Upper lobe of left lung (tissue), 6 donors: Measurements from ENCODE around the gene PARK7. TPM values are rescaled to one million over a fixed set of nuclear protein-coding genes. Genes with fewer than 3 reads are reported as not detected.
A peak's percentile ranks its signal among the peaks of the same experiment; 100 is the strongest.

Source experiments
- ATAC-seq, 2 donors: fragments of 200-7000 bp; cut with Tn5 transposase; one replicate each; pipeline ENCODE4 v1.9.1; 2022; ENCODE audit warnings: mild to moderate bottlenecking in 2 of 2, moderate library complexity in 2 of 2; ENCODE audit not compliant: low FRiP score in 2 of 2
- DNase-seq, 2 donors: peaks; one replicate each; pipeline ENCODE4 v3.0.0-alpha.2; 2019 to 2020
- H3K27ac ChIP-seq, 4 donors: fragments of 200-600 bp; sonication (generic); one replicate each; pipeline ENCODE4 v1.5.1; 2016 to 2019
- H3K27me3 ChIP-seq, 4 donors: fragments of 200-600 bp; sonication (generic); one replicate each; pipeline ENCODE4 v1.5.1; 2017 to 2019
- H3K36me3 ChIP-seq, 4 donors: fragments of 200-600 bp; sonication (generic); one replicate each; pipeline ENCODE4 v1.5.1; 2016 to 2019
- H3K4me1 ChIP-seq, 4 donors: fragments of 200-600 bp; sonication (generic); one replicate each; pipeline ENCODE4 v1.5.1; 2018 to 2019
- H3K4me3 ChIP-seq, 4 donors: fragments of 200-600 bp; sonication (generic); one replicate each; pipeline ENCODE4 v1.5.1; 2017 to 2019; ENCODE audit warnings: mild to moderate bottlenecking in 2 of 4, moderate library complexity in 1 of 4
- H3K9me3 ChIP-seq, 4 donors: fragments of 200-600 bp; sonication (generic); one replicate each; pipeline ENCODE4 v1.5.1; 2018 to 2019
- EP300 ChIP-seq, 4 donors: sonication (generic); formaldehyde crosslinking; IDR thresholded peaks; one replicate each; pipeline ENCODE4 v1.5.1; 2017; ENCODE audit warnings: antibody characterized with exemption in 4 of 4, control low read depth in 2 of 4
- POLR2A ChIP-seq, 4 donors: fragments of 450-650 bp; IDR thresholded peaks; one replicate each; pipeline ENCODE4 v1.5.1; 2016 to 2017; ENCODE audit warnings: antibody characterized with exemption in 4 of 4, mild to moderate bottlenecking in 2 of 4
- POLR2AphosphoS5 ChIP-seq, 2 donors: sonication (generic); formaldehyde crosslinking; IDR thresholded peaks; one replicate each; pipeline ENCODE4 v1.5.1; 2017; ENCODE audit warnings: antibody characterized with exemption in 2 of 2
- WGBS, 2 donors: methylation state at CpG; one replicate each; pipeline ENCODE4 v1.1.5; 2017 to 2018; 5-methylcytosine and 5-hydroxymethylcytosine counted together
- total RNA-seq, 6 donors: library from RNA; depleted of rRNA in 4 of 6; stranded (reverse); fragments of >200 nt in 4 of 6; gene quantifications; one replicate each; pipeline versions ENCODE4 v1.1.0 to v1.2.1, GENCODE V29; 2016 to 2021
- TF ChIP-seq, protein P1 (sequence below), 6 experiments: fragments of 450-650 bp in 4 of 6; fragments of 200-600 bp in 2 of 6; sonication (generic) in 2 of 6; IDR thresholded peaks; one replicate each; pipeline ENCODE4 v1.5.1; 2016 to 2019; ENCODE audit warnings: antibody characterized with exemption in 6 of 6
- donor health status: DM: no; HTN: no; CAD: no; lungs with moderate emphysema.
- donor health status: DM: no; HTN: yes; CAD: no; lungs with severe emphysema.

Gene PARK7
- total RNA-seq, 6 donors from 2014 or later, result 52.4 to 217 (median 130) TPM

DNA sequence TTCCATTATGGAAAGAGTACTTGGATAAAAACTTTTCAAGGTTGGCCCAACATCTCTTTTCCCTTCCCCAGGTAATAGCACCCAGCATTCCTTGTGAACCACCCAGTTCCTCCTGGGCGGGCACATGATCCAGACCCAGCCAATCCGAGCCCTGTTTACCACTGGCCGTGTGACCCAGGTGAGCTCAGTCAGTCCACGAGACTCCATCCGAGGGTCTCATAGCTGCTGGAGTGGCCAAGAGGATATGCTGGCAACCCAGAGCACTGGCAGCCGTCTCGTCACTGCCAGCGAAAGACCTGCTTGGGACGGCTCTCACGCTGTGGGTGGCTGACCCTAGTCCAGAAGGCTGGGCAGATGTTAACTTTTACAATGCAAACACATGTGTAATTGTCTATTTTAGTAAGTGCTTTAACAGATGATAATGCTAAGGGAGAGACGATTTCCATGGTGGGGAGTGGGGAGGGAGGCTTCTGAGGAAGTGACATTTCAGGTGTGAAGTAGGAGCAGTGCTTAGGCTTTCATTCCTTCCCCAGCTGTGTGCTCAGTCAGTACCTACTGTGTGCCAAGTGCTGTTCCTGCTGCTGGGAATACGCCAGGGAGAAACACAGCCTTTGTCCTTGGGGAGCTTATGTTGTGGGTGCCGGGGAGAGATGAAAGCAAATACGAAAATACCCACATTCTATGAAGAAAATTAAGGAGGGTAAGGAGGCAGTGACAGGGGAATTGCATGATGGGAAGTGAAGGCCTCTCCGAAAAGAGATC, 24.5 kb downstream of the PARK7 start:
- TF ChIP-seq POLR2A (IDR thresholded peaks at IDR 0.05) (no peak), POLR2AphosphoS5 (IDR thresholded peaks at IDR 0.05) (no peak), EP300 (IDR thresholded peaks at IDR 0.05) (no peak)
- TF ChIP-seq, protein P1, sequence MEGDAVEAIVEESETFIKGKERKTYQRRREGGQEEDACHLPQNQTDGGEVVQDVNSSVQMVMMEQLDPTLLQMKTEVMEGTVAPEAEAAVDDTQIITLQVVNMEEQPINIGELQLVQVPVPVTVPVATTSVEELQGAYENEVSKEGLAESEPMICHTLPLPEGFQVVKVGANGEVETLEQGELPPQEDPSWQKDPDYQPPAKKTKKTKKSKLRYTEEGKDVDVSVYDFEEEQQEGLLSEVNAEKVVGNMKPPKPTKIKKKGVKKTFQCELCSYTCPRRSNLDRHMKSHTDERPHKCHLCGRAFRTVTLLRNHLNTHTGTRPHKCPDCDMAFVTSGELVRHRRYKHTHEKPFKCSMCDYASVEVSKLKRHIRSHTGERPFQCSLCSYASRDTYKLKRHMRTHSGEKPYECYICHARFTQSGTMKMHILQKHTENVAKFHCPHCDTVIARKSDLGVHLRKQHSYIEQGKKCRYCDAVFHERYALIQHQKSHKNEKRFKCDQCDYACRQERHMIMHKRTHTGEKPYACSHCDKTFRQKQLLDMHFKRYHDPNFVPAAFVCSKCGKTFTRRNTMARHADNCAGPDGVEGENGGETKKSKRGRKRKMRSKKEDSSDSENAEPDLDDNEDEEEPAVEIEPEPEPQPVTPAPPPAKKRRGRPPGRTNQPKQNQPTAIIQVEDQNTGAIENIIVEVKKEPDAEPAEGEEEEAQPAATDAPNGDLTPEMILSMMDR (IDR thresholded peaks at IDR 0.05), result no peak
- no peak for DNase-seq
- WGBS, 2 donors, result 87 to 92% methylated on average over 13 to 15 of the region's 15 CpGs
- Histone ChIP-seq H3K27me3 (no peaks in the 10 kb centered on the region), H3K4me3 (no peak overlapping the region), H3K36me3 (peaks cover 21 to 55% (median 39%) of the 10 kb centered on the region in 4 donors), H3K4me1 (peaks cover 4 to 14% (median 6%) of the 10 kb centered on the region in 4 donors), H3K9me3 (no peaks in the 10 kb centered on the region), H3K27ac (no peak overlapping the region)
- no peak for ATAC-seq

DNA sequence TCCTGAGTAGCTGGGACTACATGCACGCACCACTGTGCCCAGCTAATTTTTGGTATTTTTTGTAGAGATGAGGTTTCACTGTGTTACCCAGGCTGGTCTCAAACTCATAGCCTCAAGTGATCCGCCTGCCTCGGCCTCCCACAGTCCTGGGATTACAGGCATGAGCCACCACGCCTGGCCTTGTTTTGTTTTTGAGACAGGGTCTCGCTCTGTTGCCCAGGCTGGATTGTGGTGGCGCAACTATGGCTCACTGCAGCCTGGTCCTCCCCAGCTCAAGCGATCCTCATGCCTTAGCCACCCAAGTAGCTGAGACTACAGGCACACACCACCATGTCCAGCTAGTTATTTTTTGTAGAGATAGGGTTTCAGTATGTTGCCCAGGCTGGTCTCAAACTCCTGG, 26.0 kb downstream of the PARK7 start:
- Histone ChIP-seq H3K4me1 (peaks cover under 1 to 9% (median 2%) of the 10 kb centered on the region in 4 donors), H3K27me3 (no peaks in the 10 kb centered on the region), H3K27ac (no peak overlapping the region), H3K4me3 (no peak overlapping the region), H3K36me3 (peaks cover 18 to 48% (median 36%) of the 10 kb centered on the region in 4 donors), H3K9me3 (no peaks in the 10 kb centered on the region)
- 91 to 94% methylated on average over 7 of the region's 7 CpGs for WGBS, 2 donors
- DNase-seq, result no peak
- TF ChIP-seq EP300 (IDR thresholded peaks at IDR 0.05) (no peak), POLR2A (IDR thresholded peaks at IDR 0.05) (no peak), POLR2AphosphoS5 (IDR thresholded peaks at IDR 0.05) (no peak)
- TF ChIP-seq, protein P1 (IDR thresholded peaks at IDR 0.05), result no peak
- ATAC-seq, result no peak

DNA sequence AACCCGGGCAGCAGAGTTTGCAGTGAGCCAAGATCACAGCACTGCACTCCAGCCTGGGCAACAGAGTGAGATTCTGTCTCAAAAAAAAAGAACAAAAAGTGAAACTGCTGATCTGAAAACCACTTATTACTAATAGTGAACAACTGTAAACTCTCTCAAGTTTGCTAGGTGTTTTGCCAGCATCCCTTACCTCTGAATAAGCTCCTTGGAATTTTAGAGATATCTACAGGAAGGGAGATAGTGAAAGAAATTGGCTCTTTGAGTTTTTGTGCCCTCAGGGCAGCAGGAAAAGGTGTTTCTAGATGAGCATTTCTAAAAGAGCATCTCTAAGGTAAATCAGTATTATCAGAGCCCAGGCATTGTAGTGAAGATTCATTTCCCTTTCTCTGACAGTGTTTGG, 27.1 kb downstream of the PARK7 start:
- Histone ChIP-seq H3K4me3 (no peak overlapping the region), H3K36me3 (peaks cover 18 to 40% (median 30%) of the 10 kb centered on the region in 4 donors), H3K4me1 (no peaks in the 10 kb centered on the region), H3K9me3 (no peaks in the 10 kb centered on the region), H3K27me3 (no peaks in the 10 kb centered on the region), H3K27ac (no peak overlapping the region)
- WGBS, 2 donors, result 78 to 100% methylated on average over 1 of the region's 1 CpG
- TF ChIP-seq EP300 (IDR thresholded peaks at IDR 0.05), result no peak
- no peak for TF ChIP-seq POLR2A (IDR thresholded peaks at IDR 0.05)
- TF ChIP-seq POLR2AphosphoS5 (IDR thresholded peaks at IDR 0.05), result no peak
- TF ChIP-seq, protein P1 (IDR thresholded peaks at IDR 0.05), result no peak
- ATAC-seq, result no peak
- no peak for DNase-seq

DNA sequence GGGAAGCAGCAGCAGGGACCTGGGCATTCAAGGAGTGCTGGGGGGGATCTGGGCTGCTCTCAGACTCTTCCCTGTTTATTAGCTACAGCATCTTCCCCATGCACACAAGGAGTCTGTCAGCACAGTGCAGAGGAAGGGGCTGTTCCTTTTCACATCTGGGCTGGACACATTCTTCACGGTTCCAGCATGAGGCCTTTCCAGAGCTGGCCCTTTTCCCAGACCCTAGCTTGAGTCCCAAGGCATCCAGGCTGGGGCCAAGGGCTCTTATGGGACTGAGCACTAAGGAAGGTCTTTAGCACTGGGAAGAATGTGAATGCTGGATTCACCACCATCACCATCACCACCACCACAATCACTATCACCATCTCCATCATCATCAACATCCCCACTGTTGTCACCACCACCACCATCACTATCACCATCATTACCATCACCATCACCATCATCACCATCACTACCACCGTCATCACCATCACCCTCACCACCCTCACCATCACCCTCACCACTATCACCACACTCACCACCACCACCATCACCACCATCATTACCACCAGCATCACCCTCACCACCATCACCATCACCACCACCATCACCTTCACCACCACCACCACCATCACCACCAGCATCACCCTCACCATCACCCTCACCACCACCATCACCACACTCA, 28.4 kb downstream of the PARK7 start:
- Histone ChIP-seq H3K27me3 (no peaks in the 10 kb centered on the region), H3K36me3 (peaks cover 13 to 28% (median 18%) of the 10 kb centered on the region in 4 donors), H3K27ac (peak overlapping the region in 1 of 4 donors; percentile 26), H3K4me3 (no peak overlapping the region), H3K4me1 (no peaks in the 10 kb centered on the region), H3K9me3 (no peaks in the 10 kb centered on the region)
- no peak for ATAC-seq
- no peak for DNase-seq
- WGBS, 2 donors, result 50 to 58% methylated on average over 2 of the region's 2 CpGs
- TF ChIP-seq POLR2AphosphoS5 (IDR thresholded peaks at IDR 0.05) (no peak), EP300 (IDR thresholded peaks at IDR 0.05) (no peak), POLR2A (IDR thresholded peaks at IDR 0.05) (no peak)
- TF ChIP-seq, protein P1 (IDR thresholded peaks at IDR 0.05), result no peak
